SK-N-MC (cell line): ENCODE measurements around the gene CAPSL.
"Not testable (repeated sequence)": the region's sequence is repeated elsewhere in the genome, so short reads cannot be mapped to it uniquely, and the experiment has no call there.

ENCODE experiments used
- DNase-seq: peaks from one replicate; pipeline ENCODE4 v3.0.0-alpha.2; 2011; ENCODE audit warnings: low read depth, low spot score
- H3K27ac ChIP-seq: fragments of 200-600 bp; sonication (generic); 2 replicates; pipeline ENCODE4 v1.5.1; 2016; ENCODE audit warnings: mixed run types
- H3K36me3 ChIP-seq: fragments of 200-600 bp; sonication (generic); 2 replicates; pipeline ENCODE4 v1.6.1; 2017; ENCODE audit warnings: antibody characterized with exemption, low read length, mixed read lengths; ENCODE audit not compliant: insufficient read depth
- H3K4me3 ChIP-seq: fragments of 200-600 bp; sonication (generic); 2 replicates; pipeline ENCODE4 v1.5.1; 2016
- H3K9ac ChIP-seq: fragments of 200-600 bp; sonication (generic); 2 replicates; pipeline ENCODE4 v1.8.0; 2017; ENCODE audit warnings: mixed run types, mixed read lengths; ENCODE audit not compliant: insufficient read length
- H3K9me3 ChIP-seq: fragments of 200-600 bp; sonication (generic); 2 replicates; pipeline ENCODE4 v1.6.1; 2017; ENCODE audit warnings: low read depth, mild to moderate bottlenecking, antibody characterized with exemption, low read length, moderate library complexity, mixed read lengths
- EZH2 ChIP-seq: fragments of 200-600 bp; sonication (generic); IDR thresholded peaks from one replicate; pipeline ENCODE4 v1.6.1; 2017; ENCODE audit warnings: antibody characterized with exemption
- FOXP2 ChIP-seq: optimal IDR thresholded peaks from 2 replicates; pipeline ENCODE3; 2011; ENCODE audit warnings: mild to moderate bottlenecking, moderate library complexity; ENCODE audit not compliant: insufficient read depth; ENCODE audit errors: extremely low read length, control extremely low read depth
- POLR2AphosphoS5 ChIP-seq: IDR thresholded peaks from 2 replicates; pipeline ENCODE4 v1.6.1; 2012; ENCODE audit warnings: mild to moderate bottlenecking, low read depth, low read length, borderline replicate concordance

Gene CAPSL

GRCh38 chr5:35857606-35858205, 80.7 kb downstream of the CAPSL start:
- no peaks in the 10 kb centered on the region for H3K36me3 ChIP-seq
- TF ChIP-seq EZH2 (no peak), POLR2AphosphoS5 (no peak), FOXP2 (no peak)
- no peaks in the 10 kb centered on the region for H3K9me3 ChIP-seq
- no peak overlapping the region for H3K9ac ChIP-seq
- H3K27ac ChIP-seq = no peak overlapping the region
- DNase-seq = peak; percentile 18
- 0 out of 2 replicates have a peak overlapping the region, but pooled peaks have one; percentile 17 for H3K4me3 ChIP-seq

- H3K27ac ChIP-seq = no peak within 1 kb of the TSS
- H3K4me3 ChIP-seq = no peak within 1 kb of the TSS
- no peak within 1 kb of the TSS for H3K9ac ChIP-seq
- TF ChIP-seq POLR2AphosphoS5 (no peak), EZH2 (no peak), FOXP2 (no peak)
- no peak for DNase-seq
- H3K36me3 ChIP-seq = no peaks in the 10 kb centered on the region
- H3K9me3 ChIP-seq = no peaks in the 10 kb centered on the region
Observed at GRCh38 chr5:35856765-35857351, 81.6 kb downstream of the CAPSL start, which contains the start of gene IL7R. Gene IL7R, plus strand, starts transcription at chr5:35856891. Its CDS starts 87 bp downstream, at chr5:35856978.

GRCh38 chr5:35856186-35856764, 82.1 kb downstream of the CAPSL start:
- H3K9me3 ChIP-seq, DNase-seq, H3K27ac ChIP-seq, H3K36me3 ChIP-seq, H3K4me3 ChIP-seq, H3K9ac ChIP-seq: not testable (repeated sequence)

- no peak for TF ChIP-seq FOXP2
- no peak for TF ChIP-seq POLR2AphosphoS5
- TF ChIP-seq EZH2 = no peak
- Histone ChIP-seq H3K27ac (no peak overlapping the region), H3K9ac (no peak overlapping the region), H3K4me3 (no peak overlapping the region), H3K9me3 (no peaks in the 10 kb centered on the region), H3K36me3 (no peaks in the 10 kb centered on the region)
- DNase-seq = no peak
Observed at GRCh38 chr5:35855187-35855586, 83.2 kb downstream of the CAPSL start.
